SK-N-MC (cell line): ENCODE measurements around the gene POLR2L.

Experiments used
- EZH2 ChIP-seq: fragments of 200-600 bp; sonication (generic); IDR thresholded peaks from one replicate; pipeline ENCODE4 v1.6.1; 2017; ENCODE audit warnings: antibody characterized with exemption
- POLR2AphosphoS5 ChIP-seq: IDR thresholded peaks from 2 replicates; pipeline ENCODE4 v1.6.1; 2012; ENCODE audit warnings: mild to moderate bottlenecking, low read depth, low read length, borderline replicate concordance

GRCh38 chr11:850775-851763 is 8.7 kb upstream of the POLR2L start:
- TF ChIP-seq POLR2AphosphoS5 (no peak), EZH2 (no peak)
